ENCODE results near the gene WNT7B. TPM values are rescaled to one million over a fixed set of nuclear protein-coding genes. Genes with fewer than 3 reads are reported as not detected.

WNT7B gene
- polyA plus RNA-seq, 4 donors = 8.8 to 15.9 (median 10.8) TPM

DNA sequence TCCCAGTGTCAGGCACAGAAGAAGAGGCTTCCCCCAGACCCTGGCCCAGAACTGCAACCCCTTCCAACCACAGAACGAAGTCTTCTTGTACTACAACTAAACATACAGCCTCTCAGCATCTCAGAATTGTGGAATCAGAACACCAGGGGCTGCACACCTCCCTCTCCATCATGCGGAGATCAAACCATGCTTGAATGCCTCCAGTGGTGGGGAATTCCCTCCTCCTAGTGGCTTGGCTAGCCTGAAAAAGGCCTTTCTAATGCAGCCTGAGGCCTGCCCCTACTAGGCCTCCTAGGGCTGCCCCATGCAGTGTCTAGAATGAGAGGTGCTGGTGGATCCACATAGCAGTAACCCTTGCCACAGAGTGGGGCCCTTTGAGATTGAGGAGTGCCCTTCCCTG is 62.7 kb downstream of the WNT7B start:
- no peak for DNase-seq (ENCODE audit: low read depth in 4 of 4, low spot score in 2 of 4)

- no peak for DNase-seq (ENCODE audit: low read depth in 4 of 4, low spot score in 2 of 4)
Measured at GRCh38 chr22:45912910-45913309, 64.1 kb downstream of the WNT7B start.

DNA sequence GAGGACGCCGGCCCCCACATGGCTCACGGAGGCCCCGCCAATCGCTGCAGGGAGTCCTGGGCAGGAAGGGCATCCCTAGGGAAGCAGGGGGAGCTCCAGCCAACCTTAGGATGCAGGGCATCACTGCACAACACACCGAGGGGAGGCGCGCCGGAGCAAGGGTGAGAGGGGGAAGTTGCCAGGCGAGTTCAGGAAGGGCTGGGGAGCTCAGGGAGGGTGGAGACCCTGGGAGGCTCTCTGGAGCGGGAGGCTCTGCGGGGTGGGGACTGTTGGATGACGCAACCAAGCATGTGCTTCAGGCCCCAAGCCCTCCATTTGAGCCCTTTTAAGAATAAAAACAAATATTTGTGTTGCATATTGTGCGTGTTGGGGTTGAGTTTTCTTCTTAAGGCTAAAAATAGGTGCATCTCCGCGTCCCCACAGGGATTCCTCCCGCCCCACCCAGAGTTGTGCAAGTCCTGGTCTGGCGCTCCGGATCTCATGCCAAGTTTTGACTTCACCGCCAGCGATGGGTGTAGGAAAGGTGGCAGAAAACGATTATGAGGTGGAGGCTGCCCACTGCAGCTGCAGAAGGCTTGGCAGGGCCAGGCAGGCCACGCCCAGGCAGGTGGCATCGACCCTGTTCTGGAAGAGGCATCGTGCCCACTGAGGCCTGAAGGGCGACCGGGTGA is 65.2 kb downstream of the WNT7B start:
- no peak for DNase-seq (ENCODE audit: low read depth in 4 of 4, low spot score in 2 of 4)

GRCh38 chr22:45910928-45911467 is 66.0 kb downstream of the WNT7B start:
- DNase-seq (ENCODE audit: low read depth in 4 of 4, low spot score in 2 of 4) = no peak

DNA sequence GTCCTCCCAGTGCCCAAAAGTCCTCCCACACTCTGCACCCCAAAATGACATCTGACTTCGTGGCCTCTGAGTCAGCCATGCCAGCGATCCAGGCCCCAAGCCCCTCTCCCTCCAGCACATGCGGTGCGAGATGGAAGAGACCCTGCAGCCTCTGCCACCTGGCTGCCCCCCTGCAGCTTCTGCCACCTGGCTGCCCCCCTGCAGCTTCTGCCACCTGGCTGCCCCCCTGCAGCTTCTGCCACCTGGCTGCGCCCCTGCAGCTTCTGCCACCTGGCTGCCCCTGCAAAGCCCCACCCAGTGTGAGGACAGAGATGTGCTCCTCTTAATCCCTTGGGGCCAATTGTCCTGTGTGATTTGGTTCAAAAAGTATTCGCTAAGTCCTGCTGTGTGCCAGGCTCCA is 68.0 kb downstream of the WNT7B start:
- DNase-seq (ENCODE audit: low read depth in 4 of 4, low spot score in 2 of 4) = no peak

GRCh38 chr22:45907996-45908395 is 69.0 kb downstream of the WNT7B start:
- no peak for DNase-seq (ENCODE audit: low read depth in 4 of 4, low spot score in 2 of 4)

DNA sequence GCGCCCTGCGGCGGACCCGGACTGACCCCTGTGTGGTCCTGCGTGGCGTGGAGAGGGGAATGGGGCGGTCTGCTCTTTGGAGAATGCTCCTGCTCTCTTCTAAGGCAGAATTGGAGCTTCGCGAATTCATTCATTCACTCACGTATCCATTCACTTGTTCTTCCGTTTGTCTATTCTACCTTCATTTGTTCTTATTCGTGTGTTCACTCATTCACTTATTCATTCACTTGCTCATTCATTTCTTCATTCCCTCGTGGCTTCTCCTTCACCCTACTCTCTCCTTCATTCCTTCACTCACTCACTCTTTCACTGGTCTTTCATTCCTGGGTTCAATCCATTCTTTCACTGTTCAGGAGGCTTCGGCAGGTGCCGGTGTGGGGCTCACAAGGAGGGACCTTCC is 69.6 kb downstream of the WNT7B start:
- DNase-seq (ENCODE audit: low read depth in 4 of 4, low spot score in 2 of 4) = no peak

GRCh38 chr22:45906946-45907345 is 70.0 kb downstream of the WNT7B start:
- no peak for DNase-seq (ENCODE audit: low read depth in 4 of 4, low spot score in 2 of 4)

DNA sequence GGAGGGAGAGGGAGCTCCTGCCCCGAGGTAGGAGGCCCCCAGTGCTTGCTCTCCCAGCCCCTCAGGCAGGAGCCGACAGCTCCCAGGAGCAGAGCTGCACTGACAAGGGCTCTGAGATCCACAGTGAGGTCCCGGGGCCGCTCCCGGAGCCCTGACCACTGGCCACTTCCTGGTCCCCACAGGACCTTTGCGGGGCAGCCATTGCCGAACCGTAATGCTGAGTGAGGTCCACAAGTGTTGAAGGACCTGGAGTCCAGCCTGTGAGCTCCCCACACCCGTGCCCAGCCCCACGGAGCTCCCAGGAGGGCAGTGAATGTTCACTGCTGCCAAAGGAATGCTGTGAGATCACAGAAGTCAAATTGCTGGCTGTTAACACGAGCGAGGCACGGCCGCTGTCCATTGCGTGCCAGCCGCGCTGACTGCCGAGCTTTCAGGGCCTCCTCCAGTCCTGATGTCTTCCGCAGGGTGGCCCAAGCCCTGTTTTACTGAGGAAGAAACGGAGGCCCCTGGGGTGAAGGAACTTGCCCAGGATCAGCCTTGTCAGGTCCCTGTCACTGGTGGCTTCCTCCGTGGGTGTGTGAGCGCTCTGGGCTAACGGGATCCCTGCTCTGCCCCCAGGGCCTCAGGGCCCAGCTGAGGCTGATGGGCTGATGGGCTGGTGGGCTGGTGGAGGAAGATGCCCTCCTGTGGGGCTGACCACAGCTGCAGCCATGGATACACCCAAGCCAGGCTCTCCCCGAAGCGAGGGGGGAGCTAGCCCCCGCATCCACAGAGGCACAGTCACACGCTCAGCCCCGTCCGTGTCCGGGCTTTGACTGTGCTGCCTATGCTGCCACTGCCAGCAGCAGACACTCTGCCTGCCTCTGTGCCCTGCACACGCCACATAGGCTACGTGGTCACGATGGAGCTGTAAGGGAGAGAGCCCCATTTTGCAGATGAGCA is 70.8 kb downstream of the WNT7B start:
- DNase-seq (ENCODE audit: low read depth in 4 of 4, low spot score in 2 of 4) = no peak

GRCh38 chr22:45905326-45905923 is 71.5 kb downstream of the WNT7B start:
- no peak for DNase-seq (ENCODE audit: low read depth in 4 of 4, low spot score in 2 of 4)

- no peak for DNase-seq (ENCODE audit: low read depth in 4 of 4, low spot score in 2 of 4)
Measured at GRCh38 chr22:45904236-45904635, 72.7 kb downstream of the WNT7B start.

- DNase-seq (ENCODE audit: low read depth in 4 of 4, low spot score in 2 of 4) = no peak
Measured at GRCh38 chr22:45903355-45904135, 73.4 kb downstream of the WNT7B start.

GRCh38 chr22:45897736-45898135 is 79.2 kb downstream of the WNT7B start:
- DNase-seq (ENCODE audit: low read depth in 4 of 4, low spot score in 2 of 4) = no peak

DNA sequence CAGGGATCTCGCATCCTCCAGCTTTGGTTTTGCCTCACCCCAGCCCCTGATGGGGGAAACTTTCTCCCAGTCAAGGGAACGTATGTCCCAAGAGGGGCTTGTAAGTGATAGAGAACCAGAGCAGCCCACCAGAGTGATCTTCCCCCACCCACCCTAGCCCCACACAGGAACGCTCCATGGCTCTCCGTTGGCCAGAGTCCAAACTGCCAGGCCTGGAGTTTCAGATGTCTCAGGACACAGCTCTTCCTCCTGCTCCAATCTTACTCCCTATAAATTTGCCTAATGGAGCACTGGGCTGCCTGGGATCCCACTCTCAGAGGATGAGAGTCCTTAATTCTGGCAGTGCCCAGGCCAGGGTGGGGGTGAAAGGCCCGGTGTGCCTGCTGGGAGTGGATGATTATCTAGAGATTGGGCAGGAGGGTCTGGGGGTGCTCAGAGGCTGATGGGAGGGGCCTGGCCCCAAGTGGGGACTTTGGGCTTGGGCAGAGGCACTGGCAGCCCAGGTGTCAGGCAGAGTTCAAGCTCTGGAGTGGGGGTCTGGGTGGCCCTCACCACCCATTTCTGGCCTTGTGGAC is 79.9 kb downstream of the WNT7B start:
- no peak for DNase-seq (ENCODE audit: low read depth in 4 of 4, low spot score in 2 of 4)

DNA sequence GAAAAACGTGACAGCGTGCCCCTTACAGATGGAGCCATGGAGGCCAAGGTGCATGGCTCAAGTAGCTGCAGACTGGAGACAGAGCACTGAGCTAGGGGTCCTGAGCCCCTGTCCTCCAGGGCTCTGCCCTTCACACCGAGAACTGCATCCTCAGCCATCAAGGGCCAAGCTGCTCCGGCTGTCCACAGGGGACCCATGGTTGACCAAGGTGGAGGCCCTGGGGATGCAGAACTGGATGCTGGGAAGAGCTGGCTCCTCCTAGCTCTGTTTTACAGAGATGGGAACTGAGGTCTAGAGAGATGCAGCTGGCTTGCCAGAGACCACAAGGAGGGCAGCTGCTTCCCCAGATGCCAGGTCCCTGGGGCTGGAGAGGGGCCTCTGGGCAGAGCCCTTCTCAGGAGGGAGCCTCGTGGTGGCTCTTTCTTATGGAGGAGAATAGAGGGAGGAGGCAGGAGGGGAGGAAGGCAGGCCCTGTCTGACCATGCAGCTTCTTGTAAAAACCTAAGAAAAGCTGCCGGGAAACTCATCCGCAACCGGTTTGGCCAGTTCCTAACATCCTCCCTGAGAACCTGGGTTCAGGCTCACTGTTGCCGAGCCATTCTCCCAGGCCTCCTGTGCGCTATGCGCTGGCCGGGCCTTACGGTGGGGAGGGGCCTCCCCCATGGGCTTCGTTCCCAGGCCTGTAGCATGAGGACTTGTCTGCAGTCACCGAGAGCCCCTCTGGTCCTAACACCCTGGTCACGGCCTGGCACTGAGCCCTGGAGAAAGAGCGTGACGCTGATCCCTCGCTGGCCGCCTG is 80.6 kb downstream of the WNT7B start:
- DNase-seq (ENCODE audit: low read depth in 4 of 4, low spot score in 2 of 4) = no peak

- no peak for DNase-seq (ENCODE audit: low read depth in 4 of 4, low spot score in 2 of 4)
Measured at GRCh38 chr22:45895436-45896152, 81.4 kb downstream of the WNT7B start.

DNA sequence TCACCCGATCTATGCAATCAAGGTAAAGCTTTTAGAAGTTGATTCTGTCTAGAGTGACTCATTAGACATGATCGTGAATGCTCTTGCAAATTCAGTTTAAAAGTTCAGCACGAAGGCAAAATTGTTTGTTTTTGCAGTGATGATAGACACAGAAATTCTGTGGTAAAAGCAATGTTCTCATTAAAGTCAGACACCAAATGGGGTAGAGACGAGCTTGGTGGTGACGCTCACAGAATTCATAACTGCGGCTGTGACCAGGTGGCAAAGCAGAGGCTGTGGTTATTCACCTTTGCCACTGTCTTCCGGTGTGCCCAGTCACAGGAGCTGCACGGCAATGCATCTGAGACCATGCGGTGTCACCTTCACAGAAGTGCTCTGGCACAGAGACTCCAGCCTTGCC is 83.4 kb downstream of the WNT7B start:
- DNase-seq (ENCODE audit: low read depth in 4 of 4, low spot score in 2 of 4) = no peak

GRCh38 chr22:45892681-45893461 is 84.1 kb downstream of the WNT7B start:
- DNase-seq (ENCODE audit: low read depth in 4 of 4, low spot score in 2 of 4) = no peak

Measured in left renal cortex interstitium (tissue), 4 donors.